ACC112 (cell line): ENCODE data around the gene LRRC27.

Source experiments
- H2AFZ ChIP-seq: fragments of 200-600 bp; sonication (generic); one replicate; pipeline ENCODE4 v1.6.0; 2017; ENCODE audit warnings: antibody characterized with exemption, low read length; ENCODE audit not compliant: unreplicated experiment
- H3K27ac ChIP-seq: fragments of 200-600 bp; sonication (generic); 2 replicates; pipeline ENCODE4 v1.5.1; 2014; ENCODE audit warnings: low read depth, mild to moderate bottlenecking, antibody characterized with exemption, low read length, moderate library complexity
- H3K27me3 ChIP-seq: fragments of 200-600 bp; sonication (generic); 2 replicates; pipeline ENCODE4 v1.6.1; 2014; ENCODE audit warnings: mild to moderate bottlenecking, antibody characterized with exemption, low read length, moderate library complexity, mixed read lengths; ENCODE audit not compliant: insufficient read depth
- H3K36me3 ChIP-seq: fragments of 200-600 bp; sonication (generic); 2 replicates; pipeline ENCODE4 v1.6.1; 2016; ENCODE audit warnings: mild to moderate bottlenecking, antibody characterized with exemption, low read length, moderate library complexity, mixed read lengths; ENCODE audit not compliant: insufficient read depth
- H3K4me1 ChIP-seq: fragments of 200-600 bp; sonication (generic); one replicate; pipeline ENCODE4 v1.6.1; 2016; ENCODE audit warnings: low read length, mixed read lengths; ENCODE audit not compliant: insufficient read depth, unreplicated experiment, control insufficient read depth
- H3K4me3 ChIP-seq: fragments of 200-600 bp; sonication (generic); 2 replicates; pipeline ENCODE4 v1.5.1; 2014; ENCODE audit warnings: mild to moderate bottlenecking, low read depth, low read length
- H3K79me2 ChIP-seq: fragments of 200-600 bp; sonication (generic); one replicate; pipeline ENCODE4 v1.6.0; 2016; ENCODE audit warnings: low read length; ENCODE audit not compliant: control insufficient read depth, unreplicated experiment, insufficient read depth

The LRRC27 gene

GRCh38 chr10:132319853-132320653, 11.9 kb upstream of the LRRC27 start:
- H3K4me3 ChIP-seq = peak overlapping the region; percentile 58
- H3K79me2 ChIP-seq = no peaks in the 10 kb centered on the region
- H3K4me1 ChIP-seq = peaks cover 51% of the 10 kb centered on the region
- peak overlapping the region; percentile 73 for H3K27ac ChIP-seq
- H3K36me3 ChIP-seq = no peaks in the 10 kb centered on the region
- no peaks in the 10 kb centered on the region for H3K27me3 ChIP-seq
- H2AFZ ChIP-seq = peak overlapping the region; percentile 52

GRCh38 chr10:132320654-132321469, 11.1 kb upstream of the LRRC27 start:
- Histone ChIP-seq H3K79me2 (peaks cover 1% of the 10 kb centered on the region), H3K27me3 (no peaks in the 10 kb centered on the region), H3K27ac (peak overlapping the region; percentile 73), H2AFZ (peak overlapping the region; percentile 52), H3K4me1 (peaks cover 51% of the 10 kb centered on the region), H3K4me3 (no peak overlapping the region), H3K36me3 (no peaks in the 10 kb centered on the region)

GRCh38 chr10:132321726-132322125, 10.3 kb upstream of the LRRC27 start:
- Histone ChIP-seq H3K4me3 (no peak overlapping the region), H3K27ac (no peak overlapping the region; the same call in 1 of the 2 replicates), H3K27me3 (no peaks in the 10 kb centered on the region), H2AFZ (no peak overlapping the region), H3K79me2 (peaks cover 8% of the 10 kb centered on the region), H3K36me3 (peaks cover 7% of the 10 kb centered on the region), H3K4me1 (peaks cover 51% of the 10 kb centered on the region)

- Histone ChIP-seq H3K27ac (peak overlapping the region; percentile 75), H3K4me3 (no peak overlapping the region), H2AFZ (no peak overlapping the region), H3K4me1 (peaks cover 51% of the 10 kb centered on the region), H3K27me3 (no peaks in the 10 kb centered on the region), H3K79me2 (peaks cover 12% of the 10 kb centered on the region), H3K36me3 (peaks cover 8% of the 10 kb centered on the region)
Observed at GRCh38 chr10:132322586-132323048, 9.4 kb upstream of the LRRC27 start.

DNA sequence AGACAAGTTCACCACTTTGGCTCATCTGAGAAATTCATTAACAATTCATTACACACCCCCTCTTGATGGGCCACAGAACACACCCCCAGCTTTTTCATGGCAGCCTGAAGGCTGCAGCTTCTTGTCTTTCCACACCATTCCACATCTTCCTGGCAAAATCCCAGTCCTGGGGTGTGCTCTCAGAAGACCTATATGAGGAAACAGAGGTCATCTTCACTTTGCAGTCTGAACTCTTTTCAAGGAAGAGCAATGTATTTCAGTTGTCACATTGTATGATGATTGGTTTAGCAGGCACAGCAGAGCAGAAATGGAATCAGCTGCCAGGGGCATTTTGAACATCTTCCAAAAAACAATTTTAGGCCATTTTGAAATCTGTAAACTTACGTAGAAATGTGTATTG, 7.8 kb upstream of the LRRC27 start:
- H3K36me3 ChIP-seq = peaks cover 8% of the 10 kb centered on the region
- H3K79me2 ChIP-seq = peaks cover 28% of the 10 kb centered on the region
- H3K27ac ChIP-seq = no peak overlapping the region
- no peak overlapping the region for H2AFZ ChIP-seq
- peaks cover 52% of the 10 kb centered on the region for H3K4me1 ChIP-seq
- no peak overlapping the region for H3K4me3 ChIP-seq
- H3K27me3 ChIP-seq = no peaks in the 10 kb centered on the region

DNA sequence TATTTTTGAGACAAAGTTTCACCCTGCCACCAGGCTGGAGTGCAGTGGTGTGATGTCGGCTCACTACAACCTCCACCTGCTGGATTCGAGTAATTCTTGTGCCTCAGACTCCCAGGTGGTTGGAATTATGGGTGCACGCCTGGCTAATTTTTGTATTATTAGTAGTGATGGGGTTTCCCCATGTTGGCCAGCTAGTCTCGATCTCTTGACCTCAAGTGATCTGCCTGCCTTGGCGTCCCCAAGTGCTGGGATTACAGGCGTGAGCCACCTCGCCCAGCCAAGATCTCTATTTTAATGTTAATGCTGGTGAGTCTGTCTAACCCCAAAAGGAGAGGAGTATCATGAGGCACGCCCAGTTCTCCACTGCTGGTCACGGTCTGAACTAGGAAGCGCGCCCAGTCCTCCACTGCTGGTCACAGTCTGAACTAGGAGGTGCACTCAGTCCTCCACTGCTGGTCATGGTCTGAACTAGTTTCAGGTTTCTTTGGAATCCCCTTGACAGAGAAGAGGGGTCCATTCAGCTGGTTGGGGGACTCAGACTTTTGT, 5.6 kb upstream of the LRRC27 start:
- Histone ChIP-seq H3K27ac (no peak overlapping the region), H3K27me3 (no peaks in the 10 kb centered on the region), H3K4me1 (peaks cover 41% of the 10 kb centered on the region), H3K79me2 (peaks cover 50% of the 10 kb centered on the region), H3K36me3 (peaks cover 8% of the 10 kb centered on the region), H3K4me3 (no peak overlapping the region), H2AFZ (no peak overlapping the region)

DNA sequence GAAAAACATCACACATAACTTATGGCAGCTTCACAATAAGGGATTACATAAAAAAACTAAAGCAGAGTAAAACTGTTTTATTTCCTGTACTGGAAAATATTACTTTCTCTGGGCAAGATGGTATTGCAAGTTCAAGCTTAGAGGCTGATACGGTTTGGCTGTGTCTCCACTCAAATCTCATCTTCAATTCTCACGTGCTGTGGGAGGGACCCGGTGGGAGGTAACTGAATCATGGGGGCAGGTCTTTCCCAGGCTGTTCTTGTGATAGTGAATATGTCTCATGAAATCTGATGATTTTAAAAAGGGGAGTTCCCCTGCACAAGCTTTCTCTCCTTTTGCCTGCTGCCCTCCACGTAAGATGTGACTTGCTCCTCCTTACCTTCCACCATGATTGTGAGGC, 5.1 kb upstream of the LRRC27 start:
- Histone ChIP-seq H3K36me3 (peaks cover 8% of the 10 kb centered on the region), H3K4me3 (no peak overlapping the region), H3K4me1 (peaks cover 37% of the 10 kb centered on the region), H3K79me2 (peaks cover 51% of the 10 kb centered on the region), H3K27ac (no peak overlapping the region), H2AFZ (no peak overlapping the region), H3K27me3 (no peaks in the 10 kb centered on the region)

- no peak overlapping the region for H3K27ac ChIP-seq
- H3K4me1 ChIP-seq = peaks cover 31% of the 10 kb centered on the region
- peaks cover 8% of the 10 kb centered on the region for H3K36me3 ChIP-seq
- H3K4me3 ChIP-seq = peak overlapping the region; percentile 87
- no peaks in the 10 kb centered on the region for H3K27me3 ChIP-seq
- H2AFZ ChIP-seq = no peak overlapping the region
- H3K79me2 ChIP-seq = peaks cover 51% of the 10 kb centered on the region
Observed at GRCh38 chr10:132328106-132328505, 3.9 kb upstream of the LRRC27 start.

GRCh38 chr10:132328738-132329137, 3.3 kb upstream of the LRRC27 start:
- Histone ChIP-seq H3K27me3 (no peaks in the 10 kb centered on the region), H2AFZ (no peak overlapping the region), H3K4me1 (peaks cover 25% of the 10 kb centered on the region), H3K36me3 (peaks cover 8% of the 10 kb centered on the region), H3K27ac (no peak overlapping the region), H3K79me2 (peaks cover 51% of the 10 kb centered on the region), H3K4me3 (peak overlapping the region; percentile 87)

DNA sequence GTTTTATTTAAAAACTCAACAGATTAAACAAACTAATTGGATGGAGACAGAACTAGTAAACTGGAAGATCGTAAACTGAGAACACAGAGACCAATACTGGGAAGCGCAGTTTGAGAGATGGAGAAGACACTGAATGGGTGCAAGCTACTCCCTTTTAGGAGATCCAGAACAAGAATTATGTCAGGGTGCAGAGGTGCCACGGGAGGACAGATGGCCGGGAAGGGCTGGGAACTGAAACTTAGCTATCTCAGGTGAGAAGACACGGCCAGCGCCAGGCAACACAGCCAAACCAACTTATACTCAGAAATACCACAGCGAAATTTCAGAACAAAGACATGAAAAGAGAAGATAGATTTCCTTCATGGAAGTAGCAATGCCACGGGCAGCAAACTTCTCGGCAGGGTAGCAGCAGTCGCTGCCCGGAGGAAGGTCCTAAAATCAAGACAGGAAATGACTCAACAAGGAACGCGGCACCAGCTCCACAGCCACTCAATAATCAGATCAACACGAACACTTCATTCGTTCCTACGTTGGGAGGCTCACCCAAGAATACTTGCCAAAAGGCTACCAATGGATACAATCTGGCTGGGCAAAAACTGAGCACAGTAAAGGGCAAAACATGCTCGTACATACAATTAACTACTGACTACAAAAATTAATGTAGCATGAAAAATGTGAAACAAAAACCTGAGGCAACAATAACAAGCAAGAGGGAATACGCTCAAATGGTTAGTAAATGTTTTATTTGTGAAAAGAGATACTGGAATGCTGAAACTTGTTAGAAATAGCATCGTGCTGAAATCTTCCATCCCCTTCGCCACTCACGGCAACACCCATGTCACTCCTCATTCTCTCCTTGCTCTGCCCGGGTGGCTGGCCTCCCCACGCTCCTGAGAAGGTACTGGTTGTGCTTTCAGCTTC, 2.2 kb upstream of the LRRC27 start:
- Histone ChIP-seq H2AFZ (no peak overlapping the region), H3K36me3 (peaks cover 8% of the 10 kb centered on the region), H3K4me3 (peak overlapping the region; percentile 87), H3K27me3 (no peaks in the 10 kb centered on the region), H3K79me2 (peaks cover 51% of the 10 kb centered on the region), H3K27ac (peak overlapping the region; percentile 17), H3K4me1 (peaks cover 19% of the 10 kb centered on the region)
